GM19351 (cell line): ENCODE measurements around the gene FUZ.

Experiments
- ATAC-seq: cut with Tn5 transposase; IDR thresholded peaks from one replicate; pipeline ENCODE4 v1.9.1; 2021; ENCODE audit warnings: mild to moderate bottlenecking, moderate library complexity; ENCODE audit not compliant: unreplicated experiment

The FUZ gene

GRCh38 chr19:49761249-49761624 lies 51.9 kb downstream of the FUZ start:
- no peak for ATAC-seq

GRCh38 chr19:49758292-49758691 lies 54.8 kb downstream of the FUZ start:
- ATAC-seq: no peak
